ENCODE data around the gene ZFP92. TPM values are rescaled to one million over a fixed set of nuclear protein-coding genes. Genes with fewer than 3 reads are reported as not detected.

Gene ZFP92
- total RNA-seq, 1 donor from 2014 or later: 1.0 TPM

GRCh38 chrX:153375571-153375970 is 35.7 kb upstream of the ZFP92 start:
- no peak overlapping the region for H3K4me3 ChIP-seq (ENCODE audit: low read length in 3 of 3)
- no peak overlapping the region for H3K9ac ChIP-seq (ENCODE audit: low read depth in 1 of 3, low read length in 3 of 3)
- no peaks in the 10 kb centered on the region for H3K9me3 ChIP-seq (ENCODE audit: control insufficient read depth in 3 of 3, low read length in 3 of 3)
- no peaks in the 10 kb centered on the region for H3K36me3 ChIP-seq (ENCODE audit: control insufficient read depth in 3 of 3, insufficient read depth in 3 of 3, low read length in 3 of 3)
- no peaks in the 10 kb centered on the region for H3K4me1 ChIP-seq (ENCODE audit: control insufficient read depth in 3 of 3, insufficient read depth in 3 of 3, low read length in 3 of 3)
- H3K27me3 ChIP-seq (ENCODE audit: control insufficient read depth in 3 of 3, insufficient read depth in 3 of 3, low read length in 3 of 3): peaks cover 0 to 5% (median 0%) of the 10 kb centered on the region in 3 donors
- H3K27ac ChIP-seq (ENCODE audit: low read depth, low read length): no peak overlapping the region

- H3K4me3 ChIP-seq (ENCODE audit: low read length in 3 of 3): no peak overlapping the region
- H3K36me3 ChIP-seq (ENCODE audit: control insufficient read depth in 3 of 3, insufficient read depth in 3 of 3, low read length in 3 of 3): no peaks in the 10 kb centered on the region
- H3K27ac ChIP-seq (ENCODE audit: low read depth, low read length): no peak overlapping the region
- no peaks in the 10 kb centered on the region for H3K27me3 ChIP-seq (ENCODE audit: control insufficient read depth in 3 of 3, insufficient read depth in 3 of 3, low read length in 3 of 3)
- H3K9me3 ChIP-seq (ENCODE audit: control insufficient read depth in 3 of 3, low read length in 3 of 3): no peaks in the 10 kb centered on the region
- H3K4me1 ChIP-seq (ENCODE audit: control insufficient read depth in 3 of 3, insufficient read depth in 3 of 3, low read length in 3 of 3): no peaks in the 10 kb centered on the region
- H3K9ac ChIP-seq (ENCODE audit: low read depth in 1 of 3, low read length in 3 of 3): no peak overlapping the region
Observed at GRCh38 chrX:153377727-153378126, 33.5 kb upstream of the ZFP92 start.

- Histone ChIP-seq H3K36me3 (ENCODE audit: control insufficient read depth in 3 of 3, insufficient read depth in 3 of 3, low read length in 3 of 3) (no peaks in the 10 kb centered on the region), H3K27me3 (ENCODE audit: control insufficient read depth in 3 of 3, insufficient read depth in 3 of 3, low read length in 3 of 3) (no peaks in the 10 kb centered on the region), H3K9me3 (ENCODE audit: control insufficient read depth in 3 of 3, low read length in 3 of 3) (no peaks in the 10 kb centered on the region), H3K27ac (ENCODE audit: low read depth, low read length) (no peak overlapping the region), H3K4me3 (ENCODE audit: low read length in 3 of 3) (no peak overlapping the region), H3K4me1 (ENCODE audit: control insufficient read depth in 3 of 3, insufficient read depth in 3 of 3, low read length in 3 of 3) (no peaks in the 10 kb centered on the region), H3K9ac (ENCODE audit: low read depth in 1 of 3, low read length in 3 of 3) (no peak overlapping the region)
Observed at GRCh38 chrX:153378607-153379006, 32.7 kb upstream of the ZFP92 start.

GRCh38 chrX:153379508-153379907 is 31.8 kb upstream of the ZFP92 start:
- no peaks in the 10 kb centered on the region for H3K9me3 ChIP-seq (ENCODE audit: control insufficient read depth in 3 of 3, low read length in 3 of 3)
- no peak overlapping the region for H3K9ac ChIP-seq (ENCODE audit: low read depth in 1 of 3, low read length in 3 of 3)
- no peaks in the 10 kb centered on the region for H3K36me3 ChIP-seq (ENCODE audit: control insufficient read depth in 3 of 3, insufficient read depth in 3 of 3, low read length in 3 of 3)
- H3K27me3 ChIP-seq (ENCODE audit: control insufficient read depth in 3 of 3, insufficient read depth in 3 of 3, low read length in 3 of 3): no peaks in the 10 kb centered on the region
- H3K27ac ChIP-seq (ENCODE audit: low read depth, low read length): no peak overlapping the region
- no peak overlapping the region for H3K4me3 ChIP-seq (ENCODE audit: low read length in 3 of 3)
- no peaks in the 10 kb centered on the region for H3K4me1 ChIP-seq (ENCODE audit: control insufficient read depth in 3 of 3, insufficient read depth in 3 of 3, low read length in 3 of 3)

- Histone ChIP-seq H3K9ac (ENCODE audit: low read depth in 1 of 3, low read length in 3 of 3) (no peak overlapping the region), H3K36me3 (ENCODE audit: control insufficient read depth in 3 of 3, insufficient read depth in 3 of 3, low read length in 3 of 3) (no peaks in the 10 kb centered on the region), H3K4me3 (ENCODE audit: low read length in 3 of 3) (no peak overlapping the region), H3K9me3 (ENCODE audit: control insufficient read depth in 3 of 3, low read length in 3 of 3) (no peaks in the 10 kb centered on the region), H3K4me1 (ENCODE audit: control insufficient read depth in 3 of 3, insufficient read depth in 3 of 3, low read length in 3 of 3) (no peaks in the 10 kb centered on the region), H3K27me3 (ENCODE audit: control insufficient read depth in 3 of 3, insufficient read depth in 3 of 3, low read length in 3 of 3) (no peaks in the 10 kb centered on the region), H3K27ac (ENCODE audit: low read depth, low read length) (no peak overlapping the region)
Observed at GRCh38 chrX:153379971-153380581, 31.2 kb upstream of the ZFP92 start.

- Histone ChIP-seq H3K27ac (ENCODE audit: low read depth, low read length) (no peak overlapping the region), H3K36me3 (ENCODE audit: control insufficient read depth in 3 of 3, insufficient read depth in 3 of 3, low read length in 3 of 3) (no peaks in the 10 kb centered on the region)
Observed at GRCh38 chrX:153380691-153381090, 30.6 kb upstream of the ZFP92 start.

GRCh38 chrX:153381684-153382532 is 29.4 kb upstream of the ZFP92 start:
- Histone ChIP-seq H3K27ac (ENCODE audit: low read depth, low read length) (no peak overlapping the region), H3K9ac (ENCODE audit: low read depth in 1 of 3, low read length in 3 of 3) (no peak overlapping the region), H3K9me3 (ENCODE audit: control insufficient read depth in 3 of 3, low read length in 3 of 3) (no peaks in the 10 kb centered on the region), H3K27me3 (ENCODE audit: control insufficient read depth in 3 of 3, insufficient read depth in 3 of 3, low read length in 3 of 3) (no peaks in the 10 kb centered on the region), H3K4me1 (ENCODE audit: control insufficient read depth in 3 of 3, insufficient read depth in 3 of 3, low read length in 3 of 3) (no peaks in the 10 kb centered on the region), H3K36me3 (ENCODE audit: control insufficient read depth in 3 of 3, insufficient read depth in 3 of 3, low read length in 3 of 3) (no peaks in the 10 kb centered on the region), H3K4me3 (ENCODE audit: low read length in 3 of 3) (no peak overlapping the region)

More at GRCh38 chrX:153380691-153381090, 30.6 kb upstream of the ZFP92 start:
- H3K9ac ChIP-seq (ENCODE audit: low read depth in 1 of 3, low read length in 3 of 3): no peak overlapping the region
- no peak overlapping the region for H3K4me3 ChIP-seq (ENCODE audit: low read length in 3 of 3)
- no peaks in the 10 kb centered on the region for H3K9me3 ChIP-seq (ENCODE audit: control insufficient read depth in 3 of 3, low read length in 3 of 3)
- H3K4me1 ChIP-seq (ENCODE audit: control insufficient read depth in 3 of 3, insufficient read depth in 3 of 3, low read length in 3 of 3): no peaks in the 10 kb centered on the region
- no peaks in the 10 kb centered on the region for H3K27me3 ChIP-seq (ENCODE audit: control insufficient read depth in 3 of 3, insufficient read depth in 3 of 3, low read length in 3 of 3)

GRCh38 chrX:153382563-153383482 is 28.4 kb upstream of the ZFP92 start:
- Histone ChIP-seq H3K36me3 (ENCODE audit: control insufficient read depth in 3 of 3, insufficient read depth in 3 of 3, low read length in 3 of 3) (no peaks in the 10 kb centered on the region), H3K27ac (ENCODE audit: low read depth, low read length) (no peak overlapping the region), H3K9ac (ENCODE audit: low read depth in 1 of 3, low read length in 3 of 3) (no peak overlapping the region), H3K27me3 (ENCODE audit: control insufficient read depth in 3 of 3, insufficient read depth in 3 of 3, low read length in 3 of 3) (no peaks in the 10 kb centered on the region), H3K9me3 (ENCODE audit: control insufficient read depth in 3 of 3, low read length in 3 of 3) (no peaks in the 10 kb centered on the region), H3K4me3 (ENCODE audit: low read length in 3 of 3) (no peak overlapping the region), H3K4me1 (ENCODE audit: control insufficient read depth in 3 of 3, insufficient read depth in 3 of 3, low read length in 3 of 3) (no peaks in the 10 kb centered on the region)

- H3K4me1 ChIP-seq (ENCODE audit: control insufficient read depth in 3 of 3, insufficient read depth in 3 of 3, low read length in 3 of 3): no peaks in the 10 kb centered on the region
- no peaks in the 10 kb centered on the region for H3K9me3 ChIP-seq (ENCODE audit: control insufficient read depth in 3 of 3, low read length in 3 of 3)
- no peak overlapping the region for H3K9ac ChIP-seq (ENCODE audit: low read depth in 1 of 3, low read length in 3 of 3)
- no peak overlapping the region for H3K27ac ChIP-seq (ENCODE audit: low read depth, low read length)
- H3K27me3 ChIP-seq (ENCODE audit: control insufficient read depth in 3 of 3, insufficient read depth in 3 of 3, low read length in 3 of 3): no peaks in the 10 kb centered on the region
- no peaks in the 10 kb centered on the region for H3K36me3 ChIP-seq (ENCODE audit: control insufficient read depth in 3 of 3, insufficient read depth in 3 of 3, low read length in 3 of 3)
- H3K4me3 ChIP-seq (ENCODE audit: low read length in 3 of 3): no peak overlapping the region
Observed at GRCh38 chrX:153384390-153384789, 26.9 kb upstream of the ZFP92 start.
